ENCODE results near the gene PPARD.
"Not testable (repeated sequence)": the region's sequence is repeated elsewhere in the genome, so short reads cannot be mapped to it uniquely, and the experiment has no call there.

The PPARD gene

GRCh38 chr6:35302604-35303241, 39.6 kb upstream of the PPARD start:
- no peak for TF ChIP-seq CTCF (conservative IDR thresholded peaks at IDR 0.05; ENCODE audit: low read depth)
- H3K27ac ChIP-seq, result peak overlapping the region; percentile 84
- ChIA-PET POLR2A (ENCODE audit: low non-redundant PET) (interaction anchor here (0.6 kb wide), 1 partner anchor 151 kb away, joined by 3 read pairs; no protein-coding TSS in a partner anchor), CTCF (interaction anchor here (0.6 kb wide), 1 partner anchor 30 kb away, joined by 4 read pairs; no protein-coding TSS in a partner anchor)
- peak; percentile 67 for DNase-seq (ENCODE audit: low spot score)

- TF ChIP-seq CTCF (conservative IDR thresholded peaks at IDR 0.05; ENCODE audit: low read depth), result no peak
- ChIA-PET CTCF (no interaction called here), POLR2A (ENCODE audit: low non-redundant PET) (no interaction called here)
- no peak overlapping the region for H3K27ac ChIP-seq
- no peak for DNase-seq (ENCODE audit: low spot score)
Observed at GRCh38 chr6:35304299-35304698, 38.1 kb upstream of the PPARD start.

GRCh38 chr6:35305117-35305516, 37.2 kb upstream of the PPARD start:
- no peak overlapping the region for H3K27ac ChIP-seq
- DNase-seq (ENCODE audit: low spot score), result no peak
- CTCF ChIA-PET, result interaction anchor here (0.6 to 0.7 kb wide), 2 partner anchors 13 to 38 kb away, joined by 3 to 4 read pairs; partner anchors contain the start of gene PPARD
- no peak for TF ChIP-seq CTCF (conservative IDR thresholded peaks at IDR 0.05; ENCODE audit: low read depth)
- POLR2A ChIA-PET (ENCODE audit: low non-redundant PET), result interaction anchor here (0.7 kb wide), 1 partner anchor 218 kb away, joined by 10 read pairs; no protein-coding TSS in a partner anchor

GRCh38 chr6:35307138-35307537, 35.2 kb upstream of the PPARD start:
- POLR2A ChIA-PET (ENCODE audit: low non-redundant PET); H3K27ac ChIP-seq; DNase-seq (ENCODE audit: low spot score); CTCF ChIA-PET: not testable (repeated sequence)

GRCh38 chr6:35308543-35308942, 33.8 kb upstream of the PPARD start:
- POLR2A ChIA-PET (ENCODE audit: low non-redundant PET); CTCF ChIA-PET; H3K27ac ChIP-seq; DNase-seq (ENCODE audit: low spot score): not testable (repeated sequence)

GRCh38 chr6:35309611-35310264, 32.6 kb upstream of the PPARD start:
- POLR2A ChIA-PET (ENCODE audit: low non-redundant PET), result interaction anchor here (0.6 kb wide), 1 partner anchor 37 kb away, joined by 3 read pairs; no protein-coding TSS in a partner anchor
- DNase-seq (ENCODE audit: low spot score), result no peak
- CTCF ChIA-PET, result interaction anchor here (0.9 to 1.4 kb wide), 2 partner anchors 12 to 16 kb away, joined by 3 to 4 read pairs; partner anchors contain the start of gene DEF6
- H3K27ac ChIP-seq, result peak overlapping the region; percentile 9; the same call in 1 of the 2 replicates
- no peak for TF ChIP-seq CTCF (conservative IDR thresholded peaks at IDR 0.05; ENCODE audit: low read depth)

- ChIA-PET POLR2A (ENCODE audit: low non-redundant PET) (interaction anchor here (0.6 kb wide), 1 partner anchor 37 kb away, joined by 3 read pairs; no protein-coding TSS in a partner anchor), CTCF (interaction anchor here (0.9 to 1.4 kb wide), 2 partner anchors 12 to 15 kb away, joined by 3 to 4 read pairs; partner anchors contain the start of gene DEF6)
- peak overlapping the region; percentile 9; the same call in 1 of the 2 replicates for H3K27ac ChIP-seq
- DNase-seq (ENCODE audit: low spot score), result no peak
- TF ChIP-seq CTCF (conservative IDR thresholded peaks at IDR 0.05; ENCODE audit: low read depth), result no peak
Observed at GRCh38 chr6:35310265-35310831, 32.0 kb upstream of the PPARD start.
